Body of pancreas (tissue), 4 donors: ENCODE results near the gene PHF21A. TPM values are rescaled to one million over a fixed set of nuclear protein-coding genes. Genes with fewer than 3 reads are reported as not detected.

Source experiments
- ATAC-seq: fragments of 150-250 bp; one replicate; pipeline ENCODE4 v1.9.1; 2016
- DNase-seq, 4 donors: peaks; one replicate each; pipeline ENCODE4 v3.0.0-alpha.2; 2019
- H3K27ac ChIP-seq, 4 donors: fragments of 200-600 bp; sonication (generic); 1 replicate in 3 of 4; 2 replicates in 1 of 4; pipeline versions ENCODE4 v1.5.1 to v1.6.1; 2016 to 2019; ENCODE audit warnings: mild to moderate bottlenecking in 1 of 4, mixed read lengths in 1 of 4, moderate library complexity in 1 of 4
- H3K27me3 ChIP-seq, 2 donors: fragments of 200-600 bp; sonication (generic); one replicate each; pipeline ENCODE4 v1.6.0; 2016; ENCODE audit warnings: mild to moderate bottlenecking in 1 of 2
- H3K36me3 ChIP-seq, 2 donors: fragments of 200-600 bp; sonication (generic); replicated peaks in 1 of 2; 2 replicates each; pipeline ENCODE4 v1.5.1; 2016; ENCODE audit warnings: low read depth in 2 of 2; ENCODE audit not compliant: insufficient read depth in 1 of 2
- H3K4me1 ChIP-seq: fragments of 200-600 bp; sonication (generic); one replicate; pipeline ENCODE4 v1.6.0; 2016
- H3K4me3 ChIP-seq, 2 donors: fragments of 200-600 bp; sonication (generic); 1 replicate in 1 of 2; 2 replicates in 1 of 2; pipeline ENCODE4 v1.5.1; 2016 to 2019
- H3K9me3 ChIP-seq, 3 donors: fragments of 200-600 bp; sonication (generic); 1 replicate in 2 of 3; 2 replicates in 1 of 3; pipeline ENCODE4 v1.5.1; 2016
- POLR2A ChIP-seq, 3 donors: fragments of 450-650 bp; IDR thresholded peaks; one replicate each; pipeline ENCODE4 v1.6.1; 2016; ENCODE audit warnings: antibody characterized with exemption in 3 of 3, mild to moderate bottlenecking in 2 of 3
- WGBS, 2 donors: methylation state at CpG; one replicate each; pipeline ENCODE4 v1.1.5; 2017; 5-methylcytosine and 5-hydroxymethylcytosine counted together
- intact Hi-C: fragments of 100-400 bp; cut with DNase I; formaldehyde crosslinking; loops from one replicate; pipeline ENCODE4 v1.15.1; 2023
- total RNA-seq, 2 donors: library from RNA; depleted of rRNA; stranded (reverse); fragments of >200 nt; gene quantifications; one replicate each; pipeline ENCODE4 v1.1.0, GENCODE V29; 2016
- TF ChIP-seq, protein P1 (sequence below), 7 experiments: fragments of 450-650 bp in 4 of 7; fragments of 200-600 bp in 3 of 7; sonication (generic) in 3 of 7; IDR thresholded peaks; one replicate each; pipeline ENCODE4 v1.5.1; 2016 to 2019; ENCODE audit warnings: antibody characterized with exemption in 7 of 7

The PHF21A gene
- total RNA-seq, 2 donors from 2014 or later: 11.7 to 49.4 TPM

DNA sequence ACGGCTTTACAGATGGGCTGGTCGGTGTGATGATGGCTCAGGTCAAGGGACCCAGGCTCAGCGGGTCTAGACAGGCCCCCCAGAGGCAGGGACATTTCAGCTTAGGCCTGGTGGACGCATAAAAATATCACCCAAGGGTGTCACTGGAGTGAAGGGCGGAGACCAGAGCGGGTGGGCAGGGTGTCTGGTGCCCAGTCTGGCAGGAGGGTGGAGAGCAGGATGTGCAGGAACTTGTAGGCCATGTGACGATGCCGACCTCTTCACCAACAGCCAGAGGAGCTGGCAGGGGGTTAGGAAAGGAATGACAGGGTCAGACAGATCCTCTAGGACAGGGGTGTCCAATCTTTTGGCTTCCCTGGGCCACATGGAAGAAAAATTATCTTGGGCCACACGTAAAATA, 231.3 kb downstream of the PHF21A start:
- Histone ChIP-seq H3K4me3 (no peak overlapping the region), H3K27ac (no peak overlapping the region), H3K9me3 (no peaks in the 10 kb centered on the region), H3K4me1 (peaks cover 10% of the 10 kb centered on the region), H3K36me3 (no peaks in the 10 kb centered on the region), H3K27me3 (no peaks in the 10 kb centered on the region)
- no peak for ATAC-seq
- intact Hi-C loops: no loop called here
- no peak for DNase-seq
- 92 to 97% methylated on average over 8 to 9 of the region's 9 CpGs for WGBS, 2 donors
- TF ChIP-seq POLR2A (IDR thresholded peaks at IDR 0.05): no peak
- TF ChIP-seq, protein P1, sequence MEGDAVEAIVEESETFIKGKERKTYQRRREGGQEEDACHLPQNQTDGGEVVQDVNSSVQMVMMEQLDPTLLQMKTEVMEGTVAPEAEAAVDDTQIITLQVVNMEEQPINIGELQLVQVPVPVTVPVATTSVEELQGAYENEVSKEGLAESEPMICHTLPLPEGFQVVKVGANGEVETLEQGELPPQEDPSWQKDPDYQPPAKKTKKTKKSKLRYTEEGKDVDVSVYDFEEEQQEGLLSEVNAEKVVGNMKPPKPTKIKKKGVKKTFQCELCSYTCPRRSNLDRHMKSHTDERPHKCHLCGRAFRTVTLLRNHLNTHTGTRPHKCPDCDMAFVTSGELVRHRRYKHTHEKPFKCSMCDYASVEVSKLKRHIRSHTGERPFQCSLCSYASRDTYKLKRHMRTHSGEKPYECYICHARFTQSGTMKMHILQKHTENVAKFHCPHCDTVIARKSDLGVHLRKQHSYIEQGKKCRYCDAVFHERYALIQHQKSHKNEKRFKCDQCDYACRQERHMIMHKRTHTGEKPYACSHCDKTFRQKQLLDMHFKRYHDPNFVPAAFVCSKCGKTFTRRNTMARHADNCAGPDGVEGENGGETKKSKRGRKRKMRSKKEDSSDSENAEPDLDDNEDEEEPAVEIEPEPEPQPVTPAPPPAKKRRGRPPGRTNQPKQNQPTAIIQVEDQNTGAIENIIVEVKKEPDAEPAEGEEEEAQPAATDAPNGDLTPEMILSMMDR (IDR thresholded peaks at IDR 0.05): no peak

DNA sequence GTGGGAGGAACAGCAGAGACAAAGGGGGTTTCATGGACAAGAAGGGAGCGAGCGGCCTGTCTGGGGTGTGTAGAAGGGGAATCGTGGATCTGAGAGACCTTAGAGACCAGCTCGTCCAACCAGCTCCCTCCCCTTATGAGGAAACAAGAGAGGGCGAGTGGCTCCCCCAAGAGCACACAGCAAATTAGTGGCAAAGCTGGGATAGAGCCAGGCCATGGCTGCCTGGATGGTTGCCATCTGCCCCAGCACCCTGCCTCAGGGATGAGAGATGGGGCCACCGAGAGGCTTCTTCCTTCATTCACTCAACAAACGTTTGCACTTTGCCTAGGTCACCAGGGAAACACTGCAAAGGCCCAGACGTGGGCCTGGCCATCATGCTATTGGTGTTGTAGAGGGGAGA, 231.7 kb downstream of the PHF21A start:
- Histone ChIP-seq H3K36me3 (no peaks in the 10 kb centered on the region), H3K9me3 (no peaks in the 10 kb centered on the region), H3K27me3 (no peaks in the 10 kb centered on the region), H3K4me1 (peaks cover 11% of the 10 kb centered on the region), H3K27ac (no peak overlapping the region), H3K4me3 (no peak overlapping the region)
- DNase-seq: no peak
- ATAC-seq: no peak
- intact Hi-C loops: no loop called here
- 81% methylated on average over 8 of the region's 8 CpGs for WGBS, 2 donors
- TF ChIP-seq POLR2A (IDR thresholded peaks at IDR 0.05): no peak
- TF ChIP-seq, protein P1 (IDR thresholded peaks at IDR 0.05): no peak

DNA sequence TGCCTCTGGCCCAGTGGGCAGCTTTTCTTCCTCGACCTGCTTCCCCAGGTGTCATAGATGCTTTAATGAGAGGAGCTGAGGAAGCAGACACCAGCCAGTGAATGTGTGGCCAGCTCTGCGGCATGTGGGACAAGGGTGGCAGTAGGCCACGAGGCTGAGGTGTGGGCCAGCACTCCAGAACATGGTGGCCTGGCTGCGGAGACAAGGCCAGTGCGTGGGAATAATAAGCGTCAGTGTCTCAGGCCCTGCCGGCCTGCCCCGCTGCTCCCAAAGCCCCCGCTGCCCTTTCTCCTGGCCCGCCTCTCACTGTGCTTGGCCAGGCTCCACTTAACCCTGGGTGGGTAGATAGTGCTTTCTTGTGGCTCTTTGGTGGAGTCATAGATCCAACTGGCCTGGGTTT, 233.7 kb downstream of the PHF21A start:
- Histone ChIP-seq H3K36me3 (no peaks in the 10 kb centered on the region), H3K27me3 (no peaks in the 10 kb centered on the region), H3K27ac (no peak overlapping the region), H3K9me3 (no peaks in the 10 kb centered on the region), H3K4me1 (peaks cover 11% of the 10 kb centered on the region), H3K4me3 (no peak overlapping the region)
- DNase-seq (no peak), ATAC-seq (no peak)
- no peak for TF ChIP-seq POLR2A (IDR thresholded peaks at IDR 0.05)
- TF ChIP-seq, protein P1 (IDR thresholded peaks at IDR 0.05): no peak
- WGBS, 2 donors: 90 to 93% methylated on average over 4 to 10 of the region's 10 CpGs
- intact Hi-C loops: no loop called here

DNA sequence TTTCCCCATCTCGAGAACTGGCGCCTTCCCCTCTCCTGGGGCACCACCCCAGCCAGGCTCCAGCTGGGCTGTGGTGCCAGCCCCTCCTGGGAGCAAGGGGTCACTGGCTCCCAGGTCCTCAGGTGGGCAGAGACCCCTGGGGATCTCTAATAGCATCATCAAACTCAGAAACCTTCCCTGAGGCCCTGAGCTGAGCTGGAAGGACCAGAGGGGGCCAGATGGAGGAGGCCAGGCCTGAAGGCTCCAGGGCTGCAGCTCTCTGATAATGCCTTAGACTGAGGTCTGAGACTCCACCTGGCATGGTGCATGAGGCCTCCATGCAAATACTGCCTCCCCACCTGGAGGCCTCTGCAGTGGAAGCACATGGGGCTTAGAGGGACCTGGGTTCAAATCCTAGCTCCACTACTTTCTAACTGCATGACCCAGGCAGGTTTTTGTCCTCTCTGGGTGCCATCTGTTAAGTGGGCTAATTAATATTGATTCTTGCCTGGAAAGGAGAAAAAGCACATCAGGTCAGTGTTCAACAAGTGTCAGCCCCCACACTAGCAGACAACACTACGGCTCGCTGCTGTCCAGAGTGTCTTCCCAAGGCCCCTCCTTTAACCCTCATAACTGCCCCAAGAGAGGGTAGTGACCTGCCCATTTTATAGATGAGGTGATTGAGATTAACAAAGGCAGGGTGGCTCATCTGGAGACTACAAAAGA, 234.3 kb downstream of the PHF21A start:
- ATAC-seq (no peak), DNase-seq (no peak)
- intact Hi-C loops: no loop called here
- H3K9me3 ChIP-seq: no peaks in the 10 kb centered on the region
- no peaks in the 10 kb centered on the region for H3K27me3 ChIP-seq
- TF ChIP-seq, protein P1 (IDR thresholded peaks at IDR 0.05): no peak
- TF ChIP-seq POLR2A (IDR thresholded peaks at IDR 0.05): no peak
- WGBS, 2 donors: 97 to 98% methylated on average over 4 of the region's 4 CpGs
- H3K4me1 ChIP-seq: peaks cover 11% of the 10 kb centered on the region
- no peak overlapping the region for H3K27ac ChIP-seq
- no peak overlapping the region for H3K4me3 ChIP-seq
- H3K36me3 ChIP-seq: peaks cover 0 to 2% of the 10 kb centered on the region in 2 donors
